Stimulated activated CD8-positive, alpha-beta memory T cell treated with anti-CD3 and anti-CD28 coated beads, Interleukin-7, amount 100 ng/mL, for 48 hours (primary cell): ENCODE measurements around the gene UXS1.
A peak's percentile ranks its signal among the peaks of the same experiment; 100 is the strongest.

Source experiments
- DNase-seq, 2 donors: peaks; one replicate each; pipeline ENCODE4 v3.0.0-alpha.2; 2020; ENCODE audit warnings: low read depth in 1 of 2; ENCODE audit errors: extremely low read depth in 1 of 2

UXS1 gene

GRCh38 chr2:106090916-106091618 is 103.0 kb downstream of the UXS1 start:
- no peak for DNase-seq

DNA sequence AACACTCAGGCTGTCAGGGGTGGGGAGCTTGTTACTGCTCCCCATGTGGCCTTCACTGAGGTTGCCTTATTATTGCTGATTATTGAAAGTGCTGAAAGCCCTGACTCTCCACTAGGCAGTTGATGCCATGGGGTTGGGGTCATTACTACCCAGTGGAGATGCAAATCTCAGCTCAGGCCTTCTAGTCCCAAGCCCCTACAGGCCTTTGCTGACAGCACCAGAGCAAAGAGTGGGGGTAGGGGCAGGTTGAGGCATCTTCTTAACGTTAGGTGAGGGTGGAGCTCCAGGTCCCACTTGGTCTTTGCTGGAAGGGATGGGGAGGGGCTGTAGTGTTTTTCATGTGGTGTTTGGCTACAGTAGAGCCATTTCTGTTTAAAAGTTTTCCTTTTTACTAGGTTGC is 104.5 kb downstream of the UXS1 start:
- no peak for DNase-seq

GRCh38 chr2:106085181-106085940 is 108.7 kb downstream of the UXS1 start:
- DNase-seq, result peak in 1 of 2 donors; percentile 53

DNA sequence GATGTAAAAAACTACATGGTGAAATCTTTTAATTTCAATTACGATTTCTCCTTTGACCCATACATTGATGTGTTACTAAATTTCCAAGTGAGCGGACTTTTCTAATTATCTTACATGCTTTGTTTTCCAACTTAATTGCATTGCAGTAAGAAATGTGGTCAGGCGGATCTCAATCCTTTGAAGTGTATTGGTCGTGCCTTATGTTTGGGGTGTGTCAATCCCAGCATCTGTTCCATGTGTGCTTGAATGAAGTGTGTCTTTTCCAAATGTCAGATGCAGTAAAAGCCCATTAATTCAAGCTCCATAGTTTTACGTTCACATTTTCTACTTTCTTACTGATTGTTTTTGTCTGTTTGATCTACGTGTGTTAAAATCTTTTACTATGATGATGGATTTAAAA is 113.1 kb downstream of the UXS1 start:
- no peak for DNase-seq

DNA sequence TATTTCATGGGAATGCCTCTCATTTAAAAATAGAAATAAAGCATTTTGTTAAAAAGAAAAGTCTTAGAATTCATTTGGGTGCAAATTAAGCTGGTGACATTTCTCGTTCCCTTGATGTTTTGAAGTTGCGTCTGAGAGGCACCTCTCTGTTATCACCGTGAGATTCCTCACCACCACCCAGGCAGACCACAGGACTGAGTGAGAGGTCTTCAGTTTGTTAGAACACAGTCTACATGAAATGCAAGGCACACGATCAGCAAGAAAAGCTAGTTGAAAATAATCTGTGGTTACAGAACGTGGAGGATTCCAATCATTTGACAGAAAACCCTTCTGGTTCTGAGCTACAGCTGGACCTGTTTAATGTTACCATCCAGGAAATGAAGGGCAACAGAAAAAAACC is 116.0 kb downstream of the UXS1 start:
- DNase-seq, result no peak

DNA sequence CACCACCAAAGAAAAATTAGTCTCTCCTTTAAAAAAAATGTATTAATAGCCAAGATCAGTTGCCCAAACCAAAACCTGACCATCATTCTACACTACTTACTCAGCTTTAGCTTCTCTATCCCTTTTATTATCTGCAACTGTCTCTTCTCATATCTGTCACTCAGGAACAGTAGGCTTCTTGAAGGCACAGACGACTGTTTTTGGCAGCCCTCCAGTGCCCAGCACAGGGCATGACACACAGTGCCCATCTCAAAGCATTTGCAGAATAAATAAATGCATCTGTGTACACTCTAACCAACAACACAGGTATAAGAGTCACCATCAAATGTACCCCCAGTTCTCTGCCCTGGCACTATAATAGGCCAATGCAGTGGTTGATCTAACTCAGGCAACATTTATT is 117.2 kb downstream of the UXS1 start:
- no peak for DNase-seq

GRCh38 chr2:106075048-106075447 is 119.1 kb downstream of the UXS1 start:
- no peak for DNase-seq

GRCh38 chr2:106073678-106074406 is 120.3 kb downstream of the UXS1 start:
- DNase-seq, result no peak

DNA sequence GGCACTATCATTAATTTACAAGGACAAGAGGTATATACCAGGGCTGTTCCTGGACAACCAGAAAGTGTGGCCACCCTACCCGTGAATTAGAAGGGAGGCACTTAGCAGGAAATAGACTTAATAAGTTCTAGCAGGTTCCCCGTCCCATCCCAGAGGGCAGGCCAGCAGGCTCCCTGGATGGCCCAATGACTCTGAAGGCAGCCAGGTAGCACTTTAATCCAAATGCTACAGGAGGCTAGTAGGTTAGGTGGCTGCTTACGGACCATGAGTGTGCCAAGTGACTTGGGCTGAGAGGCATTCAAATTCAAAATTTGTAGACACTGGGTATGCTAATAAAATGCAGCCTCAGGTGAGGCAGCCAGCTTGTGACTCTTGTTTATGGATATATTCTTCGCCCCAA is 123.9 kb downstream of the UXS1 start:
- DNase-seq, result no peak

DNA sequence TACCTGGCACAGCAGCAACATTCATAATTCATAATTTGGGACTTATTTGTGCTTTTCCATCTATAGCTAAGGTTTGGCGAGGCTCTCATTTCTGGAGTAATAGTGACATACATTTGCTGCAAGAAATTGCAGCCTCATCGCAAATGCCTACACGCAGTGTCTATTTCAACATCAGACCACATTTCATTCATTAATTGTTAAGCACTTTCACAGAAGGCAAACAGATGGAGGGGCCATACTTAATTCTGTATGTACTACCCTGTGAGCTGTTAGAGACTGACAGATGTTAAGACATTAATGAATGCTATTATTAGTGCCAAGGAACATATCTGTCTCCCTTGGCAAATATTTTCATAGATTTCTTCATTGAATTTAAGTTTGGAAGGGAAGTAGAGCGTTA is 125.7 kb downstream of the UXS1 start:
- DNase-seq, result no peak

- DNase-seq, result no peak
Observed at GRCh38 chr2:106065983-106066820, 127.9 kb downstream of the UXS1 start.

DNA sequence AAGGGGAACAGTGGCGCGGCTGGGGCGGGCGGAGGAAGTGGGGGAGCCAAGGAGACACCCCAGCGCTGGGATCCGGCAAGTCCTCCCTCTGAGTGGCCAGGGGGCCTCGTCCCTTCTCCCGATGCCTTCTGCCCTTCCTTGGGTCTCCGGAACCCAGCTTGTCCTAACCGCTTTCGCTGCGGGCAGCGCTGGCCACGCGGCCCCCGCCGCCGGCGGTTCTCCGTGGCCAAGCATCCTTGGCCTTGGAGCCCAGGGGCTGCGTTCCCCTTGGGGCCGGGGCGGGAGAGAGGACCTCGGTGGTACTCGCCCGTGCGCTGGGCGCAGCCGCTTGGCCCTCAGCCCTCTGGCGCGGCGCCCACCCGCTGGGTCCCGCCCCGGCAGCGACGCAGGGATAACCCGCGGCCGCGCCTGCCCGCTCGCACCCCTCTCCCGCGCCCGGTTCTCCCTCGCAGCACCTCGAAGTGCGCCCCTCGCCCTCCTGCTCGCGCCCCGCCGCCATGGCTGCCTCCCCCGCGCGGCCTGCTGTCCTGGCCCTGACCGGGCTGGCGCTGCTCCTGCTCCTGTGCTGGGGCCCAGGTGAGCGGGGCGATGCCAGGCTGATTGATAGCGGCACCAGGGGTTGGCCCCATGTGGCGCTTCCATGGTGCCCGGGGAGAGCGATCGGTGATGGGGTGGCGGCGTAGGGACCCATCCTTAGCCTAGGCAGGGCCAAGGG is 128.7 kb downstream of the UXS1 start:
- no peak for DNase-seq

- DNase-seq, result no peak
Observed at GRCh38 chr2:106063181-106063580, 130.9 kb downstream of the UXS1 start.

GRCh38 chr2:106062627-106063026 is 131.5 kb downstream of the UXS1 start:
- DNase-seq, result no peak

DNA sequence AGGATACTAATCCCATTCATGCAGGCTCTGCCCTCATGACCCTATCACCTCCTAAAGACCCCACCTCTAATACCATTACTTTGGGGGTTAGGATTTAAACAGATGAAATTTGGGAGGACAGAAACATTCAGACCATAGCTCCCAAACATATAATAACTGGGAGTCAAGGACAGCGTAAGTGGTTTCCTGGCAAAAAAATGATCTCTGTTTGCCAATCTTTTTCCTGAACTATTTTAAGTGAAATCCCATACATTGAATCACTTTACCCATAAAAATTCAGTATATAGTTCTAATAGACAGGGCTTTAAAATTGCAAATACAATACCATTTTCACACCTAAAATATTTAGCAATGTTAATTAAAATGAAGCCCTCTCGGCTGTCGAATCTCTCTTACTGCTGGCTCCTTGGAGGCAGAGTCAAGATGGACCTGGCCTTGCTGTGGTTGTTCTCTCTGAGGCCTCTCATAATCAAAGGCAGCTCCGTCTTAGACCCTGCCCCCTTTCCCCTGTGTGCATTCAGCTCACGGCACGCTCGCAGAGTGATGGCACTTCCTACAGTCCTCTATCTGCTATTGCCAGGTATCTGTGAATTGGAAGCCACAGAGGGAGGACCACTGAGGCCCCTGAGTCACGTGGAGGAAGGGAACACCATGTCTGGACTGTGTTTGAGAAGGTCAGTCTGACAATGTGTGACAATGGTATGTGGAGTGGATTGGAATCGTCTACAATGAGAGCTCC is 132.3 kb downstream of the UXS1 start:
- DNase-seq, result no peak

DNA sequence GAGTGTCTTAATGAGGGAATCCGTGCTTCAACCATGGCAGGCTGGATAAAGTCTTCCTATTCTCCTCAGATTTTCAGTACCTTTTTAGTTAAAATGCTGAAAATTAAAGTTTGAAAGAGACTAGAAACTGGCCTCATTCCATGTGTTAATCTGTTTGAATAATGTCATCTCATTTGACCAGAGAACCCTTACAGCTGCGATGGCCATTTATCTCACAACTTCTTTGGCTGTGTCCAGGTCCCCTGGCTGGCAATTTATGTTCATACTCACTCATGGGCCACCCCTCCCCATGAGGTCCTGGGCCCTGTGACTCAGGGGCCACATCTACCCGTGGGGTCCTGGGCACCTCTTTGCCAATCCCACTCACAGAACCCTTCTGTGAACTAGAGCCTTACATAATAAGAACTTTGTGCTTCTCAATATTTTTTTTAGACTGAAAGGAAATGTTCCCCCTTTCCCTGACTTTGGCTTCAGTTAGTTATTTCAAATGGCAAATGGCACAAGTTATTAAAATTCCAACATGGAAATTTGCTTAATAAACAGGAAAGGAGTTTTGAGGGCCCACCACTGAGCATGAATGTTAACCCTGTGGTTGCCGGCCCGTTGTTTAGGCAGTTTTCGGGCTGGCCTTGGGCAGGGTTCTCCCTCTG is 134.6 kb downstream of the UXS1 start:
- DNase-seq, result no peak

GRCh38 chr2:106058469-106059137 is 135.5 kb downstream of the UXS1 start:
- DNase-seq, result peak in 1 of 2 donors; percentile 18

DNA sequence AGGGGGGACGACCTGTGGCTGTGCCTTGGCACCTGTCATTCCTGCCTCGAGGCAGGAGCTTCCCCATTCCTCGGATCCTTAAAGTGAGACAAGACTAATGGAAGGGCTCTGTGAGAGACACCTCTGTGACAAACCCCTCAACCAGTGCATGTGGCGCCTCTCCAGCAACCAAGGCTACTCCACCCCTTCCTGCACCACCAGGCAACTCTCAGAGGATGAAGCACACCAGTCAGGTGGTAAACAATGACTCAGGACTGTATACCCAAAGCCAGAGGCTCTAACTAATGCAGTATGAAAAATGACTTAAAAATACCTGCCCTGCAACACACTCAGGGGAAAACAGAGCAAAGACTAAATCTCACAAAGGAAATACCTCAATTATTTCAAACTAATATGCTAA is 136.9 kb downstream of the UXS1 start:
- DNase-seq, result peak in 1 of 2 donors; percentile 39
